ENCODE data around the gene PRKCE. TPM values are rescaled to one million over a fixed set of nuclear protein-coding genes. Genes with fewer than 3 reads are reported as not detected.

PRKCE gene
- polyA plus RNA-seq, 1 of the 3 experiments (the other 2 are of a cell fraction) = 16.3 TPM

- Histone ChIP-seq H3K9me3 (no peaks in the 10 kb centered on the region), H2AFZ (ENCODE audit: low read depth) (no peak overlapping the region), H3K4me3 (ENCODE audit: low read depth in 2 of 2, low read length in 1 of 2) (no peak overlapping the region), H3K9ac (no peak overlapping the region), H3K27ac (ENCODE audit: low read depth in 2 of 2, low read length in 1 of 2) (no peak overlapping the region), H4K20me1 (ENCODE audit: insufficient read depth) (no peaks in the 10 kb centered on the region), H3K79me2 (ENCODE audit: insufficient read depth) (no peaks in the 10 kb centered on the region), H3K36me3 (replicated peaks in 1 of 2; ENCODE audit: control insufficient read depth in 1 of 2, insufficient read depth in 2 of 2, low read length in 1 of 2) (no peaks in the 10 kb centered on the region), H3K4me1 (ENCODE audit: control insufficient read depth in 1 of 2, insufficient read depth in 2 of 2, low read depth in 1 of 2, low read length in 1 of 2) (peaks cover 5 to 16% of the 10 kb centered on the region in 2 experiments; a peak in 1 of 4 replicates), H3F3A (replicated peaks; ENCODE audit: insufficient read depth) (no peaks in the 10 kb centered on the region), H3K27me3 (ENCODE audit: insufficient read depth) (no peaks in the 10 kb centered on the region), H3K4me2 (no peak overlapping the region), H3K9me2 (no peaks in the 10 kb centered on the region)
- TF ChIP-seq EP300 (IDR thresholded peaks at IDR 0.05; ENCODE audit: borderline replicate concordance in 1 of 2, low read depth in 1 of 2, low read length in 1 of 2) (no peak), GABPA (IDR thresholded peaks at IDR 0.05; ENCODE audit: low read depth) (no peak), NRF1 (IDR thresholded peaks at IDR 0.05; ENCODE audit: low read depth, low read length) (no peak), FOSL2 (IDR thresholded peaks at IDR 0.05; ENCODE audit: borderline replicate concordance, low read depth) (no peak)
- ChIA-PET POLR2A (no interaction called here), CTCF (interaction anchor here (0.6 to 2.0 kb wide), 8 partner anchors 10 to 268 kb away, joined by 3 to 7 read pairs (median 4); no protein-coding TSS in a partner anchor)
- DNase-seq = no peak
- WGBS (ENCODE audit: low lambda C conversion rate) = 72% methylated on average over 1 of the region's 1 CpG
Measured at GRCh38 chr2:46026431-46026830, 375.0 kb downstream of the PRKCE start.

- no peaks in the 10 kb centered on the region for H4K20me1 ChIP-seq (ENCODE audit: insufficient read depth)
- no peaks in the 10 kb centered on the region for H3K36me3 ChIP-seq (replicated peaks in 1 of 2; ENCODE audit: control insufficient read depth in 1 of 2, insufficient read depth in 2 of 2, low read length in 1 of 2)
- no peaks in the 10 kb centered on the region for H3K9me3 ChIP-seq
- no peaks in the 10 kb centered on the region for H3K27me3 ChIP-seq (ENCODE audit: insufficient read depth)
- no peak for DNase-seq
- no peaks in the 10 kb centered on the region for H3K9me2 ChIP-seq
- H3K4me1 ChIP-seq (ENCODE audit: control insufficient read depth in 1 of 2, insufficient read depth in 2 of 2, low read depth in 1 of 2, low read length in 1 of 2) = peaks cover 5 to 9% of the 10 kb centered on the region in 2 experiments; a peak in 1 of 4 replicates
- H3F3A ChIP-seq (replicated peaks; ENCODE audit: insufficient read depth) = no peaks in the 10 kb centered on the region
- 85% methylated on average over 5 of the region's 5 CpGs for WGBS (ENCODE audit: low lambda C conversion rate)
- TF ChIP-seq POLR2AphosphoS5 (IDR thresholded peaks at IDR 0.05; ENCODE audit: low read depth, low read length) (no peak), FOSL2 (IDR thresholded peaks at IDR 0.05; ENCODE audit: borderline replicate concordance, low read depth) (no peak), EP300 (IDR thresholded peaks at IDR 0.05; ENCODE audit: borderline replicate concordance in 1 of 2, low read depth in 1 of 2, low read length in 1 of 2) (no peak), JUND (IDR thresholded peaks at IDR 0.05) (no peak), CTCF (IDR thresholded peaks at IDR 0.05) (peak; percentile 41), FOXM1 (IDR thresholded peaks at IDR 0.05; ENCODE audit: low read depth) (no peak)
- H3K27ac ChIP-seq (ENCODE audit: low read depth in 2 of 2, low read length in 1 of 2) = no peak overlapping the region
- H3K9ac ChIP-seq = no peak overlapping the region
- ChIA-PET POLR2A (no interaction called here), CTCF (interaction anchor here (1.2 to 3.8 kb wide), 6 partner anchors 10 to 621 kb away, joined by 3 to 16 read pairs (median 6); no protein-coding TSS in a partner anchor)
- no peak overlapping the region for H2AFZ ChIP-seq (ENCODE audit: low read depth)
- H3K4me2 ChIP-seq = no peak overlapping the region
- H3K4me3 ChIP-seq (ENCODE audit: low read depth in 2 of 2, low read length in 1 of 2) = no peak overlapping the region
- H3K79me2 ChIP-seq (ENCODE audit: insufficient read depth) = no peaks in the 10 kb centered on the region
Measured at GRCh38 chr2:46029332-46029811, 377.9 kb downstream of the PRKCE start.

DNA sequence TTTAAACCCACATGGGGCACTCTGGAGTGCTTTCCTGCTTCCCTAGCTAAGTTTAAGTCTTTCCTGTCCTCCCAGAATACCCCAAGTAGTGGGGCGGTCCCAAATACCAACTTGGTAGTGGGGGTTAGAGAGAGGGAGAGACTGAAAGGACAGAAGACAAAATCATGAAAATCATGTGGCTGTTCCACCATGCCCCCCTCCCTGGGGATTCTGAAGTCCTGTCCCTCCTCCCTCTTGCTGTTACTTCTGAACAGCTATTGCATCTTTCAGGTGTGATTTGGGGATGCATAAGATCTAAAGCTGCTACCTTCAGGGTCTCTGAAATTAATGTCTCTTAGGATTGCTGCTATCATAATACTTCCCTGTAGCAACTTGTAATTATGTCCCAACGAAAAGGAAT lies 378.9 kb downstream of the PRKCE start:
- Histone ChIP-seq H3K9me3 (no peaks in the 10 kb centered on the region), H3K4me2 (no peak overlapping the region), H3K27ac (ENCODE audit: low read depth in 2 of 2, low read length in 1 of 2) (no peak overlapping the region), H4K20me1 (ENCODE audit: insufficient read depth) (no peaks in the 10 kb centered on the region), H3K79me2 (ENCODE audit: insufficient read depth) (no peaks in the 10 kb centered on the region), H3K9ac (no peak overlapping the region), H3K36me3 (replicated peaks in 1 of 2; ENCODE audit: control insufficient read depth in 1 of 2, insufficient read depth in 2 of 2, low read length in 1 of 2) (no peaks in the 10 kb centered on the region), H3K4me3 (ENCODE audit: low read depth in 2 of 2, low read length in 1 of 2) (no peak overlapping the region), H2AFZ (ENCODE audit: low read depth) (no peak overlapping the region), H3K4me1 (ENCODE audit: control insufficient read depth in 1 of 2, insufficient read depth in 2 of 2, low read depth in 1 of 2, low read length in 1 of 2) (peaks cover 3 to 5% of the 10 kb centered on the region in 2 experiments; a peak in 1 of 4 replicates), H3K27me3 (ENCODE audit: insufficient read depth) (no peaks in the 10 kb centered on the region), H3F3A (replicated peaks; ENCODE audit: insufficient read depth) (no peaks in the 10 kb centered on the region), H3K9me2 (no peaks in the 10 kb centered on the region)
- ChIA-PET CTCF (interaction anchor here (0.7 to 3.8 kb wide), 9 partner anchors 9 to 620 kb away, joined by 3 to 16 read pairs (median 5); no protein-coding TSS in a partner anchor), POLR2A (no interaction called here)
- 95% methylated on average over 2 of the region's 2 CpGs for WGBS (ENCODE audit: low lambda C conversion rate)
- no peak for DNase-seq
- TF ChIP-seq POLR2AphosphoS5 (IDR thresholded peaks at IDR 0.05; ENCODE audit: low read depth, low read length) (no peak), EP300 (IDR thresholded peaks at IDR 0.05; ENCODE audit: borderline replicate concordance in 1 of 2, low read depth in 1 of 2, low read length in 1 of 2) (no peak), GATA2 (CRISPR knock-in tag; IDR thresholded peaks at IDR 0.05) (no peak), MAX (IDR thresholded peaks at IDR 0.05; ENCODE audit: low read depth) (no peak), NFIC (IDR thresholded peaks at IDR 0.05; ENCODE audit: borderline replicate concordance) (no peak), ELF1 (IDR thresholded peaks at IDR 0.05) (no peak), PBX3 (IDR thresholded peaks at IDR 0.05) (no peak), RAD21 (IDR thresholded peaks at IDR 0.05; ENCODE audit: low read length) (no peak), CTCF (IDR thresholded peaks at IDR 0.05) (no peak)
- TF ChIP-seq, protein P1, sequence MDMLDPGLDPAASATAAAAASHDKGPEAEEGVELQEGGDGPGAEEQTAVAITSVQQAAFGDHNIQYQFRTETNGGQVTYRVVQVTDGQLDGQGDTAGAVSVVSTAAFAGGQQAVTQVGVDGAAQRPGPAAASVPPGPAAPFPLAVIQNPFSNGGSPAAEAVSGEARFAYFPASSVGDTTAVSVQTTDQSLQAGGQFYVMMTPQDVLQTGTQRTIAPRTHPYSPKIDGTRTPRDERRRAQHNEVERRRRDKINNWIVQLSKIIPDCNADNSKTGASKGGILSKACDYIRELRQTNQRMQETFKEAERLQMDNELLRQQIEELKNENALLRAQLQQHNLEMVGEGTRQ (IDR thresholded peaks at IDR 0.05; ENCODE audit: borderline replicate concordance, low read depth, low read length) = no peak

All from SK-N-SH (cell line).